NCI-H446 treated with DMSO at 0.1 percent for 48 hours (cell line): ENCODE measurements around the gene FAM3D.

Source experiments
- DNase-seq: peaks from one replicate; lab custom pipeline; 2025; lab: John Stamatoyannopoulos, UW

FAM3D gene

DNA sequence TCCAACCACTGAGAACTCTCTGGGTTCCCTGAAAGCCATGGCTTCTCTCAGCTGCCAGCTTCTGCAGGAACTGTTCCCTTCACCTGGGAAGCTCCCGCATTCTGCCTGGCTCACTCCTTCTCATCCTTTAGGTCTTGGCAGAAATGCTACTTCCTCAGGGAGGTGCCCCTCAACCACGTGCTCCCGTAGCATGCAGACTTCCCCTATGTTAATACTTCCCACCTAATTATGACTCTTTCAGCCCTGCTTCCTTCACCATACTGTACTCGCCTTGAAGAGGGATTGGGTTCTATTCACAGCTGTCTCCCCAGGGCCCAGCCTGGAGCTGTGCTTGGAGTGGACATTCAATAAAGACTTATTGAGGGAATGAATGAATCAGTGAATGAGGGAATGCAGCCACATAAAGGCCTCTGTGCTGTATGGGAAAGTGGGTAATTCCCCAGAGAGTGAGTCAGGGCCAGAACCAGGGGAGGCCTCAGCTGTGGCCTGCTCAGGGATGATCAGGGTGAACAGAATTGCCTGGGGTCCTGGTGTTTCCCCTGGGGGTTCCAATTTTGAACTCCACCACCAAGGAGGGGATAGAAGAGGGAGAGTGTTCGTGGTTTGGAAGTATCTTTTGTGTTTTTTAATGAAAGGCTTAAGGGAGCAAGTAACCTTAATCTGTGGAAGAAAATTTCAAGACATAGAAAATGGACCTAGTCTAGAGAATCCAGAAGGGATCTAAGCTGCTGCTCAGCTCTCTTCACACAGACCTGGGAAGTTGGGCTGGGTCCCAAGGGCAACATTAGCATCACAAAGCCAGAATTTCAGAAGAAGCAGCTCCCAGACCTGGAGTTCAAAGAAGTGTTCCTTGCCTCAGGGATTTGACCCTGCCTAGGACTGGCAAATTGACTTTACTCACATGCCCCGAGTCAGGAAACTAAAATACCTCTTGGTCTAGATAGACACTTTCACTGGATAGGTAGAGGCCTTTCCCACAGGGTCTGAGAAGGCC is 74.8 kb downstream of the FAM3D start:
- DNase-seq, result no peak

DNA sequence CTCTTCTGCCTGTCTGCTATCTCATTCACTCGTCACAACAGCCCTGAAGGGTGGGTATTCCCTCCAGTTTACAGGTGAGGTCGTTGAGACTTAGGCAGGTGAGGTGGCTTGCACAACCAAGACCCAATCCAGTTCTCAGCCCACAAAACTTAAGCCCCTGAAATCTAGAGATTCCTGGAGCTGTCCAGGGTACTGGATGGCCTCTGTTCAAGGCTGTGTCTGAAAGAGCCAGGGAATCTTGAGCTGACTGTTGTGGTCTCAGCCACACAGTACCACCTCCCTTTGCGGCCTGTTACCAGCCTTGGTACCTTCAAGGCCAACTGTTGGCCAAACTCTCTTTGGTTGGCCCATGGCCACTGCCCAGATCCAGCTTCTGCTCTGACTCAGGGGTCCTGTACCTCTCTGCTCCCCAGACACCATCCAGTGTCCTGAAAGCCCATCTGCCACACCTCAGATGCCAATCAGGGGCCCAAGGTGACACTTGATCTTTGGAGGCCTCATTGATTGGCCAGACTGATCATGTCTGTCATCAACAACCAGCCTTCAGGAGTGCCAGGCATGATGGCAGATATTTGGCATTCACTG is 78.5 kb downstream of the FAM3D start:
- no peak for DNase-seq

DNA sequence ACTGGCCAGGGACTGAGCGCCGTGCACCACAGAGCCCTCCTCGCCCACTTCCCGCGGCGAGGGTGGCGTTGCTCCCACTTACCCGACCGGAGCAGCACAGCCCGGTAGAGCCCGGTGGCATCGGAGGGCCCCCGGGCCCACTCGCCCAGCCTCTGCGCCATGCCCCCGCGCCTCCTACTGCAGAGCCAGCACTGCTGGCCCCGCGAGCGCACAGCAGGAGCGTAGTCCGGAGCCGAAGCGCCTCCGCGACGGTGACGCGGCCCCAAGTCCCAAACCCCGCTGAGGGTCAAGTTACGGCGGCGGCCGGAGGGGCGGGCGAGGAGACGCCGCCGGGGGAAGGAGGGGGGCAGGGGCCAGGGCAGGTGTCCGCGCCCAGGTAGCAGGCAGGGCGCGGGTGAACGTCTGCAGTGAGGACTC is 79.8 kb downstream of the FAM3D start:
- no peak for DNase-seq

DNA sequence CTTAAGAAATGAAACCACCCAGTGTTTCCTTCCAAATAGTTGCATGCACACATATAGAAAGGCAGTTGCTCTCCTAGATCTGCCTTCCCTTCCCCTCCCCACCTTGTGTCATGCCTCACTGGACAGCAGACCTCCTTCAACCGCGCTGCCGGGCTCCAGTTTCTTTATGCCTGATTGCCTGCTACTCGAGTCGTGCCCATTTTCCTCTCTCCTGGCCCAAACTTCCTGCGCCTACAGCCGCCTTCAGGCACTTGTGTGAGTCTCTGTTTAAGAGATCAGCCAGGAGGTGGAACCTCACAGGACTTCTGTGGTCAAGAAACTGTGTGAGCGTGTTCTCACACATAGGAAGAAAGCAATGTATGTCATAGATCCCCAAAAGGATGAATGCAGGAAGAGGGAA is 80.6 kb downstream of the FAM3D start:
- peak; percentile 19 for DNase-seq

DNA sequence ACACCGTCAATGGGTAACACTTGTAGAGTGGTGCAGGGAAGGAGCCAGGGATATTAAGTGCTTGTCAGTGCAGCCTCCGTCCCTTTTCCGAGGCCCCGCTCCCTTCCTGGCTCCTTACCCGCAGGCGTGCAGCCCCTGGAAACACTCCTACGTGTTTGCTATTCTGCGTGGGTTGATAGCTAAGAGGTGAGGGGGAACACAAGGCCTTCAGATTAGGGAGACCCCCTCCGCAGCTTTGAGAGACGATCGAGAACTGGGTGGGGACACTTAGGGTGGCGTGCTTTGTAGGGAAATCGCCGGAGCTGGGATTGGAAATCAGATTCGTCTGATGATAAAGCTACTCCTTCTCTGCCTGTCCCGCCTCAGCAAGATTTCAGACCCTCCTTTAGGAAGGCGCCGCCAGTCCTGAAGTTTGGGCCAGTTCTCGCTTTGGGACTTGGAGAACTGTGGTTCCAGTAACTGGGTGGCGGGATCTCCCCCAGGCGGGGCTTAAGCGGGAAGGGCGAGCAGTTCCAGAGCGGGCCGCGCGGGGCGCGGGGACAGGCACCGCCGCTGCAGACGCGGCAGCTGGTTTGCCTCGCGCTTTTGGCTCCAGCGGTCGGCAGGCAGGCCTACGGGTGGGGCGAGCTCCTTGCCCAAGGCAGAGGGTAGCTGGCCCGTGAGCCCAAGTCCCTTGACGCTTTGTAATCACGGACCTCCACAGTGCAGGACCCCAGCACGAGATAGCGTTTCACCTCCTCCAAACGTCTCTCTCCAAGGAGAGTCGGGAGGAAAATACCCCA is 81.4 kb downstream of the FAM3D start:
- peak; percentile 14 for DNase-seq

DNA sequence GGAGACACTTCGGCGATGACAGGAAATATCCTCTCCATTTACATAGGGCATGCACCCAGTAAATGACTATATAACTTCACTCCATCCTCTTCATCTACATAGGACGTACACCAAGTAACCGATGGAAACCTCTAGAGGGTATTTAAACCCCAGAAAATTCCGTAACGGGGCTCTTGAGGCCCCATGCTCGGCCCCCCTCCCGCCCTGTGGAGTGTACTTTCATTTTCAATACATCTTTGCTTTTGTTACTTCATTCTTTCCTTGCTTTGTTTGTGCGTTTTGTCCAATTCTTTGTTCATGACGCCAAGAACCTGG is 81.9 kb downstream of the FAM3D start:
- no peak for DNase-seq
